ENCODE measurements around the gene NAXE.
A peak's percentile ranks its signal among the peaks of the same experiment; 100 is the strongest.

NAXE gene

DNA sequence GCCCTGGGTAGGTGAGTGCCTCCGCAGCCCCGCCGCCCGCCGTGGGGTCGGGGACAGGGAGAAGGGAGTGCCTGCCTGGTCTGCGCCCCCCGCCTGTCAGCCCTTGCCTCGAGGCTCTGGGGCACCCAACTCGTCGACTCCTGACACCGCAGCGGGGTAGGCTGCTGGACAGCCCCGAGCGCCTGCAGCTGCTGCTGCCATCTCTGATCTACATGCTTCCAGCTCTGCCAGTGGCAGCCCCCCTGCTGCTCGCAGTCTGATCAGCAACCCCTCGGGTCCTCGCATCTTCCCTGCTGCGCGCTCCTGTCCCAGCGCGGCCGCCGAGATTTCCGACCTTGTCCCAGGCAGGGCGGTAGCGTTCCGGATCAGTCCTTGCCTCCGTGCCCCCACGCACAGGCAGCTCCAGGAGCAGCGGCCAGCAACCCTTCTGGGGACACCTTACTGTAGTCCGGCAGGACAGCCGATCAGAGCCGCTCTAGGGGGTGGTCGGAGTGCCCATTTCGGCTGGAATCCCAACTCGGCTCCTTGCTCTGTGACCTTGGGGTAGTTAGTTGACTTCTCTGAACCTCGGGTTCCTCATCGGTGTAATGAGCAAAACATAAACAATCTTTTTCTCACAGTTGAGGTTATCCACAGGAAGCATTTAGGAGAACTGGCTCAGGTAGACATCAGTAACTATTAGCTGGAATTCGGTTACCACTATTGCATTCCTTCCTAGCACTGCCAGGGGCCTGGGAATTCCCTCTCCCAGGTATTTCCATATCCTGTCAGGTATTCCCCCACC, 50.9 kb downstream of the NAXE start:
- in situ Hi-C loops (cut with MboI; ENCODE audit: low sequenced_read_pairs, unreplicated experiment), result no loop called here
- no peak for DNase-seq (ENCODE audit: low spot score)
- TF ChIP-seq, protein P1, sequence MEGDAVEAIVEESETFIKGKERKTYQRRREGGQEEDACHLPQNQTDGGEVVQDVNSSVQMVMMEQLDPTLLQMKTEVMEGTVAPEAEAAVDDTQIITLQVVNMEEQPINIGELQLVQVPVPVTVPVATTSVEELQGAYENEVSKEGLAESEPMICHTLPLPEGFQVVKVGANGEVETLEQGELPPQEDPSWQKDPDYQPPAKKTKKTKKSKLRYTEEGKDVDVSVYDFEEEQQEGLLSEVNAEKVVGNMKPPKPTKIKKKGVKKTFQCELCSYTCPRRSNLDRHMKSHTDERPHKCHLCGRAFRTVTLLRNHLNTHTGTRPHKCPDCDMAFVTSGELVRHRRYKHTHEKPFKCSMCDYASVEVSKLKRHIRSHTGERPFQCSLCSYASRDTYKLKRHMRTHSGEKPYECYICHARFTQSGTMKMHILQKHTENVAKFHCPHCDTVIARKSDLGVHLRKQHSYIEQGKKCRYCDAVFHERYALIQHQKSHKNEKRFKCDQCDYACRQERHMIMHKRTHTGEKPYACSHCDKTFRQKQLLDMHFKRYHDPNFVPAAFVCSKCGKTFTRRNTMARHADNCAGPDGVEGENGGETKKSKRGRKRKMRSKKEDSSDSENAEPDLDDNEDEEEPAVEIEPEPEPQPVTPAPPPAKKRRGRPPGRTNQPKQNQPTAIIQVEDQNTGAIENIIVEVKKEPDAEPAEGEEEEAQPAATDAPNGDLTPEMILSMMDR (IDR thresholded peaks at IDR 0.05; ENCODE audit: borderline replicate concordance, control extremely low read depth, extremely low read depth, insufficient read depth, missing control alignments), result no peak

DNA sequence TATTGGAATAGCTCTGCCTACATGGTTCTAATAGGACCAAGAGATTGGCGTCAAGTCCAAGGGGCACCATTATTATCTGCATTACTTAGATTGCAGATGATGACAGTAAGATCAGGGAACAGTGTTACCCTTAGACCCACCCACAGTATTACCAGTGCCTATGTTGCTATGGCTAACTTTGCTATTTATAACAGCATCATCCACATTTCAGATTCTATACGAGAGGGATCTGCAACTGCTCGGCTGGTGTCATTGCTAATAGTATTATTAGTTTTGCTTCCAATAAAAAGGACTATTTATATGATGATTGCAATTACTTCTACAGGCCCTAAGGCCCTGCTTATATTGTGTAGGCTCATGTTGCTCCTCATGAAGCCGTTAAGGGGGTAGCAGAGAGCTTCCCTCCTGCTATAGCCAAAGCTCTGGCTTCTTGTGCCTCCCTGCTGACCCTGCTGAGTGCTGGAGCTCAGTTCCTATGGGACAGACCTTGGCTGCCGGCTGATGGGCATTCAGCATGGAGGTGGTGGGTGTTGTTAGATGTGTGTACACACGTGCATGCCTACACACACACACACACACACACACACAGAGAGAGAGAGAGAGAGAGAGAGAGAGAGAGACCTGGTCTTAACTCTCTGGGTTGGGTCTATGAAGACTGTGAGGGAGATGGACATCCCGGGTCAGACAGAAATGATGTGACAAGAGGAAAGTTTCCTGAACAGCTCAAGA, 51.6 kb downstream of the NAXE start:
- DNase-seq (ENCODE audit: low spot score), result no peak
- in situ Hi-C loops (cut with MboI; ENCODE audit: low sequenced_read_pairs, unreplicated experiment), result no loop called here
- TF ChIP-seq, protein P1 (IDR thresholded peaks at IDR 0.05; ENCODE audit: borderline replicate concordance, control extremely low read depth, extremely low read depth, insufficient read depth, missing control alignments), result no peak

DNA sequence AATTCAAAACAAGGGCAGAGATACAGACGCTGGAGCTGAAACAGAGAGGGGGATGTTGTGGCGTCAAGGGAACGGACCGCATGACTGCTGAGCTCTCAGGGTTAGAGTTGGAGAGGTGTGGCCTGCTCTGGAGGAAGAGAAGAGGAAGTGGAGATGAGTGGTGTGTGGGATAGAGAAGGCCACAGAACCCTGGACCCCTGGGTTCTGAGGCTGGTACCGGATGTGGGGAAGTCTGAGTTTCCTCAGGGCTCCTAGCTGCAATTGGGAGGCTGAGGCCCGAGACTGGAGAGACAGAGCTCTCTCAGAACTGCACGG, 52.2 kb downstream of the NAXE start:
- DNase-seq (ENCODE audit: low spot score), result peak; percentile 72

More for the DNA sequence above, 52.2 kb downstream of the NAXE start:
- in situ Hi-C loops (cut with MboI; ENCODE audit: low sequenced_read_pairs, unreplicated experiment), result no loop called here
- TF ChIP-seq, protein P1 (IDR thresholded peaks at IDR 0.05; ENCODE audit: borderline replicate concordance, control extremely low read depth, extremely low read depth, insufficient read depth, missing control alignments), result no peak
